HepG2 (cell line): ENCODE data around the gene ZNF3. TPM values are rescaled to one million over a fixed set of nuclear protein-coding genes. Genes with fewer than 3 reads are reported as not detected.

Source experiments
- CHD2 ChIP-seq: IDR thresholded peaks from 2 replicates; pipeline ENCODE4 v1.6.1; 2011; ENCODE audit warnings: low read depth, low read length, improper control_type of control experiment
- HDAC2 ChIP-seq: sonication (generic); formaldehyde crosslinking; IDR thresholded peaks from 2 replicates; pipeline ENCODE4 v1.4.0; 2020; ENCODE audit warnings: missing genetic modification reagents
- HOXA7 ChIP-seq: sonication (generic); formaldehyde crosslinking; IDR thresholded peaks from 2 replicates; pipeline ENCODE4 v1.8.1; 2022; ENCODE audit warnings: mild to moderate bottlenecking, missing genetic modification reagents, moderate library complexity
- ISL2 ChIP-seq: sonication (generic); formaldehyde crosslinking; IDR thresholded peaks from 2 replicates; pipeline ENCODE4 v1.5.0; 2020; ENCODE audit warnings: missing genetic modification reagents
- MED1 ChIP-seq: sonication (generic); formaldehyde crosslinking; IDR thresholded peaks from 2 replicates; pipeline ENCODE4 v1.4.0; 2020; ENCODE audit warnings: missing genetic modification reagents
- NFKBIZ ChIP-seq: IDR thresholded peaks from 2 replicates; pipeline ENCODE4 v1.6.1; 2018; ENCODE audit warnings: missing genetic modification reagents, missing compliant biosample characterization
- PAWR ChIP-seq: sonication (generic); formaldehyde crosslinking; IDR thresholded peaks from 2 replicates; pipeline ENCODE4 v1.4.0; 2020; ENCODE audit warnings: missing genetic modification reagents, mild to moderate bottlenecking, borderline replicate concordance
- POLR2AphosphoS2 ChIP-seq: IDR thresholded peaks from 2 replicates; pipeline ENCODE4 v1.6.1; 2011; ENCODE audit warnings: low read depth, low read length, improper control_type of control experiment
- RARG ChIP-seq: sonication (generic); formaldehyde crosslinking; IDR thresholded peaks from 2 replicates; pipeline ENCODE4 v1.4.0; 2020; ENCODE audit warnings: low read depth, mild to moderate bottlenecking, missing genetic modification reagents
- SALL1 ChIP-seq: sonication (generic); formaldehyde crosslinking; IDR thresholded peaks from 2 replicates; pipeline ENCODE4 v1.8.0; 2022; ENCODE audit warnings: mild to moderate bottlenecking, missing genetic modification reagents
- TBP ChIP-seq: sonication (generic); formaldehyde crosslinking; IDR thresholded peaks from 2 replicates; pipeline ENCODE4 v1.5.0; 2020; ENCODE audit warnings: missing genetic modification reagents
- ZNF232 ChIP-seq: sonication (generic); formaldehyde crosslinking; IDR thresholded peaks from 2 replicates; pipeline ENCODE4 v1.4.0; 2020; ENCODE audit warnings: missing genetic modification reagents, borderline replicate concordance
- ZNF441 ChIP-seq: sonication (generic); formaldehyde crosslinking; IDR thresholded peaks from 2 replicates; pipeline ENCODE4 v1.7.0; 2021; ENCODE audit warnings: missing genetic modification reagents, borderline replicate concordance
- ZNF510 ChIP-seq: sonication (generic); formaldehyde crosslinking; IDR thresholded peaks from 2 replicates; pipeline ENCODE4 v1.4.0; 2020; ENCODE audit warnings: low read depth, mild to moderate bottlenecking, missing genetic modification reagents
- ZNF746 ChIP-seq: sonication (generic); formaldehyde crosslinking; IDR thresholded peaks from 2 replicates; pipeline ENCODE4 v1.8.0; 2022; ENCODE audit warnings: mild to moderate bottlenecking, missing genetic modification reagents
- ZNF841 ChIP-seq: sonication (generic); formaldehyde crosslinking; IDR thresholded peaks from 2 replicates; pipeline ENCODE4 v1.8.1; 2023; ENCODE audit warnings: missing genetic modification reagents, borderline replicate concordance
- polyA plus RNA-seq, 8 experiments: library from polyadenylated mRNA; depleted of rRNA in 3 of 8; stranded (reverse) in 7 of 8; unstranded in 1 of 8; fragments of >200 nt; fragmentation: Illumina TruSeq in 4 of 8; extraction: Trizol in 4 of 8; gene quantifications; 2 replicates each; pipeline versions ENCODE4 v1.2.1 to v1.2.3, GENCODE V29; 2011 to 2016; ENCODE audit warnings: low read depth in 4 of 8, missing spikeins in 1 of 8, mixed read lengths in 1 of 8; ENCODE audit not compliant: insufficient read depth in 1 of 8
- total RNA-seq, 5 experiments: library from RNA; depleted of rRNA; stranded (reverse); fragments of >200 nt; fragmentation: Illumina TruSeq; extraction: Trizol; gene quantifications; 2 replicates each; pipeline ENCODE4 v1.2.3, GENCODE V29; 2016; ENCODE audit warnings: low read depth in 1 of 5
- TF ChIP-seq, protein P1 (sequence below): IDR thresholded peaks from 2 replicates; pipeline ENCODE4 v1.6.1; 2016; ENCODE audit warnings: mild to moderate bottlenecking, missing biosample characterization, missing genetic modification reagents
- TF ChIP-seq, protein P2 (sequence below): sonication (generic); formaldehyde crosslinking; IDR thresholded peaks from 2 replicates; pipeline ENCODE4 v1.5.0; 2020; ENCODE audit warnings: missing genetic modification reagents, mild to moderate bottlenecking, borderline replicate concordance
- TF ChIP-seq, protein P3 (sequence below): sonication (generic); formaldehyde crosslinking; IDR thresholded peaks from 2 replicates; pipeline ENCODE4 v1.5.1; 2020; ENCODE audit warnings: missing genetic modification reagents, mild to moderate bottlenecking, borderline replicate concordance
- TF ChIP-seq, protein P4 (sequence below): sonication (generic); formaldehyde crosslinking; IDR thresholded peaks from 2 replicates; pipeline ENCODE4 v1.4.0; 2020; ENCODE audit warnings: mild to moderate bottlenecking, low read depth, missing genetic modification reagents
- TF ChIP-seq, protein P5 (sequence below): sonication (generic); formaldehyde crosslinking; IDR thresholded peaks from 2 replicates; pipeline ENCODE4 v1.8.1; 2023; ENCODE audit warnings: mild to moderate bottlenecking, missing genetic modification reagents, borderline replicate concordance
- TF ChIP-seq, protein P6 (sequence below): sonication (generic); formaldehyde crosslinking; IDR thresholded peaks from 2 replicates; pipeline ENCODE4 v1.9.0; 2022; ENCODE audit warnings: low read depth, missing genetic modification reagents

ZNF3 gene
- total and polyA plus RNA-seq, 2 of the 13 experiments (the other 11 are each of a cell fraction or from before 2014, with no cell fraction given): 33.7 to 56.9 TPM

DNA sequence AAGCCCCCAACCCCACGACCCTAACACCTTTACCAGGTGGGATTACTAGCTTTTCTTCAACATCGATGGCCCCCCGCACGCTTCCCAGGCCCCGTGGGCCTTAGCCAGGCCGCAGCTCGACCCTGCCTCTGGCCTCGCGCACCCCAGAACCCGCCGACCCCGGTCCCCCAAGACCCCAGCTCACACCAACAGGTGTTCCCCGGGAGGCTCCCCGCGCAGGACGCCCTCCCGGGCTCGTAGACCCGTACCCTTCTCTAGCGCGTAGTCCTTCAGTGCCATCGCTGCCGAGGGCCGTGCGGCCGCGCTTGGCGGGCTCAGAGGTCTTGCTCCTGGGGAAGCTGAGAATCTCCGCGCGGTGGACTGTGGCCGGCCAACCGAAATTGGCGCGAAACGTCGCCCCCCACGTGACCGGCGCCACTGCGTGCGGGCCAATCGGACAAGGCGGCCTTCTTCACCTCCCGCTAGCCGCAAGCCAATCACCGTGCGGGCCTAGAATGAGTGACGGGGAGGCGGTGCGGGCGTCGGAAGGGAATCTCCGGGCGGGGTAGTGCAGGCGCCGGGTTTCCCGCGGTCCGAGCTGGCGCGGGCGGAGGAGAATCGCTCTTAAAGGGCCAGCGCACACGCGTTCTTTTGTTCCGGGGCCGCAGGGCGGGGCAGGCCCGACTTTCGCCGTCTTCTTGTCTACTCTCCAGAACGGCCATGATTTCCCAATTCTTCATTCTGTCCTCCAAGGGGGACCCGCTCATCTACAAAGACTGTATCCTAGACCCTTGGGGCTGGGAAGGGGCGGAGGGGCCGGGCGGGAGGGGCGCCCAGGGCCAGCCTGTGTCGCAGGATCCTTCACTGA lies 19.7 kb upstream of the ZNF3 start, which contains the start of the genes AP4M1 and MCM7 (continued):
- TF ChIP-seq PAWR (CRISPR knock-in tag): no peak
- TF ChIP-seq CHD2: no peak
- TF ChIP-seq, protein P1, sequence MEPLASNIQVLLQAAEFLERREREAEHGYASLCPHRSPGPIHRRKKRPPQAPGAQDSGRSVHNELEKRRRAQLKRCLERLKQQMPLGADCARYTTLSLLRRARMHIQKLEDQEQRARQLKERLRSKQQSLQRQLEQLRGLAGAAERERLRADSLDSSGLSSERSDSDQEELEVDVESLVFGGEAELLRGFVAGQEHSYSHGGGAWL: no peak
- TF ChIP-seq, protein P2, sequence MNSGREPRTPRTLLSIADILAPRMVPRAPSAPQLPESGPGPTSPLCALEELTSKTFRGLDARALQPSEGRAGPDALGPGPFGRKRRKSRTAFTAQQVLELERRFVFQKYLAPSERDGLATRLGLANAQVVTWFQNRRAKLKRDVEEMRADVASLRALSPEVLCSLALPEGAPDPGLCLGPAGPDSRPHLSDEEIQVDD (CRISPR knock-in tag): 0 out of 2 replicates have a peak, but pooled peaks have one; percentile 29
- 0 out of 2 replicates have a peak, but pooled peaks have one; percentile 45 for TF ChIP-seq ZNF841 (CRISPR knock-in tag)
- TF ChIP-seq ZNF441 (CRISPR knock-in tag): no peak
- TF ChIP-seq POLR2AphosphoS2: no peak
- TF ChIP-seq, protein P3, sequence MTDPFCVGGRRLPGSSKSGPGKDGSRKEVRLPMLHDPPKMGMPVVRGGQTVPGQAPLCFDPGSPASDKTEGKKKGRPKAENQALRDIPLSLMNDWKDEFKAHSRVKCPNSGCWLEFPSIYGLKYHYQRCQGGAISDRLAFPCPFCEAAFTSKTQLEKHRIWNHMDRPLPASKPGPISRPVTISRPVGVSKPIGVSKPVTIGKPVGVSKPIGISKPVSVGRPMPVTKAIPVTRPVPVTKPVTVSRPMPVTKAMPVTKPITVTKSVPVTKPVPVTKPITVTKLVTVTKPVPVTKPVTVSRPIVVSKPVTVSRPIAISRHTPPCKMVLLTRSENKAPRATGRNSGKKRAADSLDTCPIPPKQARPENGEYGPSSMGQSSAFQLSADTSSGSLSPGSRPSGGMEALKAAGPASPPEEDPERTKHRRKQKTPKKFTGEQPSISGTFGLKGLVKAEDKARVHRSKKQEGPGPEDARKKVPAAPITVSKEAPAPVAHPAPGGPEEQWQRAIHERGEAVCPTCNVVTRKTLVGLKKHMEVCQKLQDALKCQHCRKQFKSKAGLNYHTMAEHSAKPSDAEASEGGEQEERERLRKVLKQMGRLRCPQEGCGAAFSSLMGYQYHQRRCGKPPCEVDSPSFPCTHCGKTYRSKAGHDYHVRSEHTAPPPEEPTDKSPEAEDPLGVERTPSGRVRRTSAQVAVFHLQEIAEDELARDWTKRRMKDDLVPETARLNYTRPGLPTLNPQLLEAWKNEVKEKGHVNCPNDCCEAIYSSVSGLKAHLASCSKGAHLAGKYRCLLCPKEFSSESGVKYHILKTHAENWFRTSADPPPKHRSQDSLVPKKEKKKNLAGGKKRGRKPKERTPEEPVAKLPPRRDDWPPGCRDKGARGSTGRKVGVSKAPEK: peak; percentile 34; the same call in 1 of the 2 replicates
- TF ChIP-seq ZNF510 (CRISPR knock-in tag): no peak
- no peak for TF ChIP-seq RARG (CRISPR knock-in tag)
- TF ChIP-seq HDAC2: peak; percentile 32; the same call in 1 of the 2 replicates
- no peak for TF ChIP-seq TBP (CRISPR knock-in tag)
- TF ChIP-seq HOXA7: no peak
- TF ChIP-seq, protein P4, sequence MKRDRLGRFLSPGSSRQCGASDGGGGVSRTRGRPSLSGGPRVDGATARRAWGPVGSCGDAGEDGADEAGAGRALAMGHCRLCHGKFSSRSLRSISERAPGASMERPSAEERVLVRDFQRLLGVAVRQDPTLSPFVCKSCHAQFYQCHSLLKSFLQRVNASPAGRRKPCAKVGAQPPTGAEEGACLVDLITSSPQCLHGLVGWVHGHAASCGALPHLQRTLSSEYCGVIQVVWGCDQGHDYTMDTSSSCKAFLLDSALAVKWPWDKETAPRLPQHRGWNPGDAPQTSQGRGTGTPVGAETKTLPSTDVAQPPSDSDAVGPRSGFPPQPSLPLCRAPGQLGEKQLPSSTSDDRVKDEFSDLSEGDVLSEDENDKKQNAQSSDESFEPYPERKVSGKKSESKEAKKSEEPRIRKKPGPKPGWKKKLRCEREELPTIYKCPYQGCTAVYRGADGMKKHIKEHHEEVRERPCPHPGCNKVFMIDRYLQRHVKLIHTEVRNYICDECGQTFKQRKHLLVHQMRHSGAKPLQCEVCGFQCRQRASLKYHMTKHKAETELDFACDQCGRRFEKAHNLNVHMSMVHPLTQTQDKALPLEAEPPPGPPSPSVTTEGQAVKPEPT (CRISPR knock-in tag): no peak; the same call in 1 of the 2 replicates
- peak; percentile 72 for TF ChIP-seq SALL1 (CRISPR knock-in tag)
- TF ChIP-seq ZNF746 (CRISPR knock-in tag): no peak
- TF ChIP-seq ISL2 (CRISPR knock-in tag): no peak
- TF ChIP-seq, protein P5, sequence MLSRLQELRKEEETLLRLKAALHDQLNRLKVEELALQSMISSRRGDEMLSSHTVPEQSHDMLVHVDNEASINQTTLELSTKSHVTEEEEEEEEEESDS: peak; percentile 87; the same call in 1 of the 2 replicates
- no peak for TF ChIP-seq NFKBIZ
- TF ChIP-seq, protein P6, sequence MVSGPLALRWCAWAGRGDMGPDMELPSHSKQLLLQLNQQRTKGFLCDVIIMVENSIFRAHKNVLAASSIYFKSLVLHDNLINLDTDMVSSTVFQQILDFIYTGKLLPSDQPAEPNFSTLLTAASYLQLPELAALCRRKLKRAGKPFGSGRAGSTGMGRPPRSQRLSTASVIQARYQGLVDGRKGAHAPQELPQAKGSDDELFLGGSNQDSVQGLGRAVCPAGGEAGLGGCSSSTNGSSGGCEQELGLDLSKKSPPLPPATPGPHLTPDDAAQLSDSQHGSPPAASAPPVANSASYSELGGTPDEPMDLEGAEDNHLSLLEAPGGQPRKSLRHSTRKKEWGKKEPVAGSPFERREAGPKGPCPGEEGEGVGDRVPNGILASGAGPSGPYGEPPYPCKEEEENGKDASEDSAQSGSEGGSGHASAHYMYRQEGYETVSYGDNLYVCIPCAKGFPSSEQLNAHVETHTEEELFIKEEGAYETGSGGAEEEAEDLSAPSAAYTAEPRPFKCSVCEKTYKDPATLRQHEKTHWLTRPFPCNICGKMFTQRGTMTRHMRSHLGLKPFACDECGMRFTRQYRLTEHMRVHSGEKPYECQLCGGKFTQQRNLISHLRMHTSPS (CRISPR knock-in tag): 0 out of 2 replicates have a peak, but pooled peaks have one; percentile 46
- no peak for TF ChIP-seq ZNF232 (CRISPR knock-in tag)
- TF ChIP-seq MED1 (CRISPR knock-in tag): no peak
